Fibroblast of mammary gland (primary cell): Measurements from ENCODE around the gene KRT76.

ENCODE experiments used
- DNase-seq: peaks from one replicate; pipeline ENCODE4 v3.0.0-alpha.2; 2010; ENCODE audit warnings: low read depth
- H3K4me3 ChIP-seq: 2 replicates; pipeline ENCODE4 v1.5.1; 2011; ENCODE audit warnings: low read depth, mild to moderate bottlenecking, low read length, moderate library complexity; ENCODE audit not compliant: control insufficient read depth
- TF ChIP-seq, protein P1 (sequence below): conservative IDR thresholded peaks from 2 replicates; pipeline ENCODE4 v1.5.1; 2011; ENCODE audit warnings: low read depth, low read length, inconsistent platforms; ENCODE audit not compliant: control insufficient read depth, insufficient read depth

Gene KRT76

DNA sequence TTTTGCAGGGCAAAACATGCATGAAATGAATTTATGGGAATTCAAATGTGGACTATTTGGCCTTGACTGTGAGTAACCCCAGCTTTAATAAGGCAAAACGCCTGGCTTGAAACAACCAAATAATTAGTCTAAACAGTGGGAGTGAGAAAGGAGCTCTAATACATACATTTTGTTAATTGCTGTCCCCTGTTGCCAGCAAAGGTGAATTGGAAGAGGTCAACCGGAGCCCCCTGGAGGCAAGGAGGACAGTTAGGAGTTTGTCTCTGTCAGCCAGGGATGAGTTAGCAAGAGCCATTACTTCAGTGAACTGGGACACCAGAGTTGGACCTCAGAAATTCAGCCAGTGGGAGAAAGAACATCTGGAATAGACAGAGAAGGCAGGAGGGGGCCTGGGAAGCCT is 17.4 kb downstream of the KRT76 start:
- no peak for DNase-seq
- TF ChIP-seq, protein P1, sequence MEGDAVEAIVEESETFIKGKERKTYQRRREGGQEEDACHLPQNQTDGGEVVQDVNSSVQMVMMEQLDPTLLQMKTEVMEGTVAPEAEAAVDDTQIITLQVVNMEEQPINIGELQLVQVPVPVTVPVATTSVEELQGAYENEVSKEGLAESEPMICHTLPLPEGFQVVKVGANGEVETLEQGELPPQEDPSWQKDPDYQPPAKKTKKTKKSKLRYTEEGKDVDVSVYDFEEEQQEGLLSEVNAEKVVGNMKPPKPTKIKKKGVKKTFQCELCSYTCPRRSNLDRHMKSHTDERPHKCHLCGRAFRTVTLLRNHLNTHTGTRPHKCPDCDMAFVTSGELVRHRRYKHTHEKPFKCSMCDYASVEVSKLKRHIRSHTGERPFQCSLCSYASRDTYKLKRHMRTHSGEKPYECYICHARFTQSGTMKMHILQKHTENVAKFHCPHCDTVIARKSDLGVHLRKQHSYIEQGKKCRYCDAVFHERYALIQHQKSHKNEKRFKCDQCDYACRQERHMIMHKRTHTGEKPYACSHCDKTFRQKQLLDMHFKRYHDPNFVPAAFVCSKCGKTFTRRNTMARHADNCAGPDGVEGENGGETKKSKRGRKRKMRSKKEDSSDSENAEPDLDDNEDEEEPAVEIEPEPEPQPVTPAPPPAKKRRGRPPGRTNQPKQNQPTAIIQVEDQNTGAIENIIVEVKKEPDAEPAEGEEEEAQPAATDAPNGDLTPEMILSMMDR = no peak
- no peak overlapping the region for H3K4me3 ChIP-seq

- TF ChIP-seq, protein P1 = no peak
- H3K4me3 ChIP-seq = no peak overlapping the region
- DNase-seq = no peak
Measured at GRCh38 chr12:52759218-52759617, 17.9 kb downstream of the KRT76 start.

GRCh38 chr12:52757449-52758176 is 19.5 kb downstream of the KRT76 start:
- H3K4me3 ChIP-seq = no peak overlapping the region
- DNase-seq = no peak
- TF ChIP-seq, protein P1 = no peak

DNA sequence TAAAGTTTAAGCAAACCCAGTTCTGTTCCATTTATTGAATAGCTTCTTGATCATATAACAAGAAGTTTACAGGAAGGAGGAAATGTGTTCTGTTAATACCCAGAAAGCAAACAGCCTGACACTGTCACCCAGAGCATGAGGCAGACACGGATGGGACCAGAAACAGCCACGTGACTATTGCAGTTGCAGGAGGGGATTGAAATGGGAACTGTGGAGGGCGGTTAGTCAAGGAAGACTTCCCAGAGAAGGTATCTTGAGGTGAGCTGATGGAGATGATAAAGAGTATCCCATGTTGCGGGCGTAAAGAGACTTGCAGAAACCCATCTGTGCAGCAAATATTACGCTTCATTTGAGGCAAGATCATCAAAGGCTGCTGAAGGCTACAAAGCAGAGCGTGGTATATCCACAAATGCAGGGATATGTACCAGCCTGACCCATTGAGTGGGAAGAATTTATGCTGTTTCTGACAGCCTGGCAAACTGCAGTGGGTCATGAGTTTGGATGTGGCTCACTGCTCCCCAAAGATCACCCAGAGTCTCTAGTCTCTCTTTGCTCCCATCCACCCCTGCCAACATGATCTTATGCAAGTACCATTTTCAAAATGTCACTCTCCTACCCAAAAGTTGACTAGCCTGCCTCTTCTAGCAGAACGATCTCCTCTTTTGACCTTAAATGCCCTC is 20.7 kb downstream of the KRT76 start:
- no peak overlapping the region for H3K4me3 ChIP-seq
- no peak for DNase-seq
- TF ChIP-seq, protein P1 = no peak

- TF ChIP-seq, protein P1 = no peak
- no peak for DNase-seq
- H3K4me3 ChIP-seq = no peak overlapping the region
Measured at GRCh38 chr12:52755533-52755932, 21.6 kb downstream of the KRT76 start.

- no peak for DNase-seq
Measured at GRCh38 chr12:52754135-52754534, 23.0 kb downstream of the KRT76 start.

More at GRCh38 chr12:52754135-52754534, 23.0 kb downstream of the KRT76 start:
- H3K4me3 ChIP-seq = no peak overlapping the region
- TF ChIP-seq, protein P1 = no peak
